GM18861 (cell line): Measurements from ENCODE around the gene AMMECR1L.
A peak's percentile ranks its signal among the peaks of the same experiment; 100 is the strongest.
"Not testable (repeated sequence)": the region's sequence is repeated elsewhere in the genome, so short reads cannot be mapped to it uniquely, and the experiment has no call there.

Experiments
- ATAC-seq: cut with Tn5 transposase; IDR thresholded peaks from one replicate; pipeline ENCODE4 v1.9.1; 2021; ENCODE audit not compliant: unreplicated experiment

AMMECR1L gene

DNA sequence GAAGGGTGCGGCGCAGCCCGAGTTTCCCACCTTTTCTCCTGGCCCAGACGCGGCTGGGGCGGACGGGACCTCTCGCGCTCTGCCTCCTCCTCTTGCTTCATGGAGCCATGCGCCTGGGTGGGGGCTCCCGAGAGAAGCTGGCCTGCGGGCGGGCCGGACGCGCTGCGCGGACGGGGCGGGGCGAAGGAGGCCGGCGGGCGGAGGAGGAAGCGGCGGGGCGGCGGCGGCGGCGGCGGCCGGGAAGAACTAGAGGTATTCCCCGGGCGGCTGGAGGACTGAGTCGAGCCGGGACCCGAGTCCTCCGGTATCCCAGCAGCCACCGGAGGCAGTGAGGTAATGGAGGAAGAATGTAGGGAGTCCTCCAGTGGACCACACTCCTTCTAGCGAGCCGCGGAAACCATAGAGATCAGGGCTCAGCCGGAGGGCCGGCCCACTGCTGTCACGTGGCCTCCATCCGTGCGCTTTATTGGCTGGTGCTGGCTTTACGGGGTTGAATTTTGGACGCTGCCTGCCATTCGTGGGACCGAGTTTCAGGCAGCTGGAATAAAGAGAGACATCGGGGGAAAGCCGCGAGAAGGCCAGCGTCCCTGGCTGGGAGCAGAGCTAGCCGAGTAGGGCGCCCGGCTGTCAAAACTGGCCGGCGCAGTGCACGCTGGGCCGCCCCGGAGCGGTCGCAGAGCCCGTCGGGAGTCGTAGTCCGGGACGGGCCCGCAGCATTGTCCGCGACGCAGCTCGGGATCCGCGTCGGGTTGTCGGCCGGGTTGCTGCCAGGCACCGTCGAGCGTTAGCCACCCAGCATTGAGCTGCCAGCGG, at the start of gene AMMECR1L:
Gene AMMECR1L, minus strand, starts transcription at position 177 of the 813 bp plus-strand sequence. CDS start 11,722 bp downstream, outside the sequence.
- ATAC-seq: peak; percentile 92

DNA sequence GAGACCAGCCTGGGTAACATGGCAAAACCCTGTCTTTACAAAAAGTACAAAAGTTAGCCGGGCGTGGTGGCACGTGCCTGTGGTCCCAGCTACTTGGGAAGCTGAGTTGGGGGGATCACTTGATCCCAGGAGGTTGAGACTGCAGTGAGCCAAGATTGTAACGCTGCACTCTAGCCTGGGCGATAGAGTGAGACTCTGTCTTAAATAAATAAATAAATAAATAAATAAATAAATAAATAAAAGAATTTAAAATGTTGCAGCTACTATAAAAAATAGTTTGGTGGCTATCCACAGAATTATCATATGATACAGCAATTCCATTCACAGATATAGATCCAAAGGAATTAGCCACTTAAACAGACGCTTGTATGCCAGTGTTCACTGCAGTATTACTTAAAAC, 49.6 kb upstream of the AMMECR1L start:
- no peak for ATAC-seq

DNA sequence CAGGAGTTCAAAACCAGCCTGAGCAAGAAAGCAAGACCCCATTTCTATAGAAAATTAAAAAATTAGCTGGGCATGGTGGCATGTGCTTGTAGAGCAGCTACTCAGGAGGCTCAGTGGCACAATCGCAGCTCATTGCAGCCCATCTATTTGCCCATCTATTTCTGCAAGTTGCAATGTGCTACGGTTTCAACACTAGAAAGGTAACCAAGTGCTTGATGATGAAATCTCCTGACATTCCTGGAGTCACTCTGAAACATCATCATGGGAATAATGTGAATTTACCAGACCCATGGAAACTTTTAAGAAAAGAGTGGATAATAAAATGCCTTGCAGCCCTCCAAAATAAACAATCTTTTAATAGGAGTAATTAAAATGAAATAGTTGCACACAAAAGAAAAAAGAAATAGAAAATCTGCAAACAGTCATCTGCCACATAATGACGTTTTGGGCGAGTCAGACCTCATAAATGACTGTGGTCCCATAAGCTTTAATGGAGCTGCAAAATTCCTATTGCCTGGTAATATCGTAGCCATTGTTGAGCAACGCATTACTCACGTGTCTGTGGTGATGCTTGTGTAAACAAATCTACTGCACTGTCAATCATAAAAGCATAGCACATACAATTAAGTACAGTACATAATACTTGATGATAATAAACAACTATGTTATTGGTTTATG, 46.6 kb upstream of the AMMECR1L start:
- ATAC-seq: no peak

DNA sequence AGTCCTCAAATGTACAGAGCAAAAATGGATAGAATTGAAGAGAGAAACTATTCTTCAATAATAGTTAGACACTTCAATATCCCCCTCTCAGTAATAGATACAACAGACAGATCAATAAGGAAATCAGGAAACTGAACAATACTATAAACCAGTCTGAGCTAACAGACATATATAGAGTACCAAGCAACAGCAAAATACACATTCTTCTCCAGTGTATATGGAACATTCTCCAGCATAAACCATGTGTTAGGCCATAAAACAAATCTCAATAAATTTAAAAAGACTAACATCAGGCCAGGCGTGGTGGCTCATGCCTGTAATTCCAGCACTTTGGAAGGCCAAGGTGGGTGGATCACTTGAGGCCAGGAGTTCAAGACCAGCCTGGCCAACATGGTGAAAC, 43.7 kb upstream of the AMMECR1L start:
- ATAC-seq: no peak

DNA sequence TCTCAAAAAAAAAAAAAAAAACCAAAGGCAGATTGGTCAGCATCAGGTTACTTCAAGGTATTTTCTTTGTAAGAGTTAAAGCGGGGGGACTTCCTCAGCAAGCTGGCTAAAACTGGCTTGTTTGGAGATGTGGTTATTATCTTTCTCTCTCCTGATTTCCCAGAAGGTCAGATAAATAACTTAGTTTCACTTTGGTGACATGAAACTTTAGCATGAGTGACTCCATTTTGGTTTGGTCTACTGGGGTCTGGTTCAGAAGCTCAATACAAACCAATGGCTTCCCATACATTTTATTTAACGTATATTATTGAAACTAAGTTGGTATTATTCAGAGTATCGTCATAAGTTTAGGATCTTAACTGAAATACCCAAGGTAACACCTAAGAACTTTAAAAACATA, 41.6 kb upstream of the AMMECR1L start:
- ATAC-seq: no peak

DNA sequence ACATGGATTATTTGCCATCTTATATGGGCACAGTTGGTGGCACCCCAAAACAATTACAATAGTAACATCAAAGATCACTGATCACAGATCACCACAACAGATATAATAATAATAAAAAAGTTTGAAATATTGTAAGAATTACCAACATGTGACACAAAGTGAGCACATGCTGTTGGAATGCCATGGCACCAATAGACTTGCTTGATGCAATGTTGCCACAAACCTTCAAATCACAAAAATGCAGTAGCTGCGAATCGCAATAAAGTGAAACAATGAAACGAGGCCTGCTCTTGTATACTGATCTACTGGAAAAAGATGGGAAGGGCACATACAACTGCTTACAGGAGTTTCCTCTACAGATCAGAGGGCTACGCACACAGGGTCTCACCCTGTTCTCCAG, 32.2 kb upstream of the AMMECR1L start:
- no peak for ATAC-seq

DNA sequence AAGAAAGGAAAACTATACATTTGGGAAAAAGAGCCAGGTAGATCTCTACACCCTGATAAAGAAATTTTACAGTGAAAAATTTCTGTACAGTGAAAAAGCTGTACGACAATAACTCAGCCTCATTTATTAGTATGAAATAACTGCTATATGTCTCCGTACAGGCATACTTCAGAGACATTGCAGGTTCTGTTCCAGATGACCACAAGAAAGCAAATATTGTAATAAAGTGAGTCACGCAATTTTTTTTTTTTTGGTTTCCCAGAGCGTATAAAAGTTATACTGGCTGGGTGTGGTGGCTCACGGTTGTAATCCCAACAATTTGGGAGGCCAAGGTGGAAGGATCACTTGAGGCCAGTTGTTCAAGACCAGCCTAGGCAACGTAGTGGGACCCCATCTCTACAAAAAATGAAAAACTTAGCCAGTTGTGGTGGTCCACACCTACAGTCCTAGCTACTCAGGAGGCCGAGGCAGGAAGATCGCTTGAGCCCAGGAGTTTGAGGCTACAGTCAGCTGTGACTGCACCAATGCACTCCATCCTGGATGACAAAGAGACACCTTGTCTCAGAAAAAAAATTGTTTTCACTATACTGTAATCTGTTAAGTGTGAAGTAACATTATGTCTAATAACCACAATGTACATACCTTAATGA, 28.2 kb upstream of the AMMECR1L start:
- no peak for ATAC-seq

DNA sequence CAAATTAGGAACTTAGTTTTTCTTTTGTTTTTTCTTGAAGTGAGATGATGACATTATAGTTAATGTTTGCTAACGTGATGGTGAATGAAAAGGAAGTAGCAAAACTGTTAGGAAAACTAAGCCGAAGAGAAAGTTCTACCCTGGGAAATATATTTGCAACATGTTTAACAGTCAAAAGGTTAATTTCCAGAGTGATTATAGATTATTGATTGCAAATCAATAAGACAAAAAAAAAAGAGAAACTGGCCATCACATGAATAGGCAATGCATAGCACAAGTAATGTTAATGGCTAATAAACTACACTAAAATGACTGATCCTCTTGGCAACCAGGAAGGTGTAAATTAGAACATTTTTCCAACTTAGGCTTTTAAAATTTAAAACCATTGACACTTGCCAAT, 26.0 kb upstream of the AMMECR1L start:
- no peak for ATAC-seq

DNA sequence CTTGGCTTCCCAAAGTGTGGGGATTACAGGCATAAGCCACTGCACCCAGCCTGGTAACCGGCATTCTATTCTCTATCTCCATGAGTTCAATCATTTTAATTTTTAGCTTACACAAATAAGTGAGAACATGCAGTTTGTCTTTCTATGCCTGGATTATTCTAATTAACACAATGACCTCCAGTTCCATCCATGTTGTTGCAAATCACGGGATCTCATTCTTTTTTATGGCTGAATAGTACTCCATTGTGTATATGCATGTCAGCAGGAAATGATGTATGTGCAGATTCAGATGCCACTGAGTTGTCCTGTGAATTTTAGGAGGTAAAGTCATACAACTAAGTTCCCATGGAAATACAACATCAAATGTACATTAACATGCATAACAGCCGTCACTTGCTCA, 24.7 kb upstream of the AMMECR1L start:
- no peak for ATAC-seq

DNA sequence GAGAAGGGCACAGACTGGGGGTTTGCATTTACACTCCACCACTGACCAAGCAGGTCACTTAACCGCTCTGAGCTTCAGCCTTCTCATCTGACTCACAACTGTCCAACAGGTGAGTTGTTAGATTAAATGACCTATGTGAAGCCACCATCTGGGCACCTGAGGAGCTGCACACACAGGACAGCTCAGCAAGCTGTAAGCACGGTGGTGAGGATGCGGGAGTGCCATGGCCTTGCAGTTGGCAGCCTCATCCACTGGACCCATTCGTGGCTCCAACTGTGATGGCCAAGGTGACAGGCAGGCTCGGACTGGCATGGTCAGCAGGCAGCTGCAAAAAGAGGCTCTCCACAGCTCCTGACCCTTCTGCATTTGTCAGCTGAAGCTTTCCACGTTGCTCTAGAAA, 23.3 kb upstream of the AMMECR1L start:
- ATAC-seq: no peak

DNA sequence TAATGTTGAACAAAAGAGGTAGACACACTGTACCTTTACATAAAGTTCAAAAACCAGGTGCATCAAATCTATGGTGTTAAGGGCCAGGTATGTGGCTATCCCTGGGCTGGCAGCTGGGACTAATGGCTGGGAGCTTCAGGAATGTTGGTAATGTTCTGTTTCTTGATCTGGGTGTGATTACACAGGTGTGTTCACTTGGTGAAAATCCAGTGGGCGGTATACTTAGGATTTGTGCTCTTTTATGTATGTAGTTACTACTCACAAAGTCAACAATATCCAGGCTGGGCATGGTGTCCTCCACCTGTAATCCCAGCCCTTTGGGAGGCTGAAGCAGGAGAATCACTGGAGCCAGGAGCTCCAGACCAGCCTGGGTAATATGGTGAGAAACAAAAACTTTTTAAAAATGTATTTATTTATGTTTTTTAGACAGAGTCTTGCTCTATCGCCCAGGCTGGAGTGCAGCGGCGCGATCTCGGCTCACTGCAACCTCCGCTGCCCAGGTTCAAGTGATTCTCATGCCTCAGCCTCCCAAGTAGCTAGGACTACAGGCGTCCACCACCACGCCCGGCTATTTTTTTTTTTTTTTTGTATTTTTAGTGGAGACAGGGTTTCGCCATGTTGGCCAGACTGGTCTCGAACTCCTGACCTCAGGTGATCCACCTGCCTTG, 22.1 kb upstream of the AMMECR1L start:
- ATAC-seq: not testable (repeated sequence)

DNA sequence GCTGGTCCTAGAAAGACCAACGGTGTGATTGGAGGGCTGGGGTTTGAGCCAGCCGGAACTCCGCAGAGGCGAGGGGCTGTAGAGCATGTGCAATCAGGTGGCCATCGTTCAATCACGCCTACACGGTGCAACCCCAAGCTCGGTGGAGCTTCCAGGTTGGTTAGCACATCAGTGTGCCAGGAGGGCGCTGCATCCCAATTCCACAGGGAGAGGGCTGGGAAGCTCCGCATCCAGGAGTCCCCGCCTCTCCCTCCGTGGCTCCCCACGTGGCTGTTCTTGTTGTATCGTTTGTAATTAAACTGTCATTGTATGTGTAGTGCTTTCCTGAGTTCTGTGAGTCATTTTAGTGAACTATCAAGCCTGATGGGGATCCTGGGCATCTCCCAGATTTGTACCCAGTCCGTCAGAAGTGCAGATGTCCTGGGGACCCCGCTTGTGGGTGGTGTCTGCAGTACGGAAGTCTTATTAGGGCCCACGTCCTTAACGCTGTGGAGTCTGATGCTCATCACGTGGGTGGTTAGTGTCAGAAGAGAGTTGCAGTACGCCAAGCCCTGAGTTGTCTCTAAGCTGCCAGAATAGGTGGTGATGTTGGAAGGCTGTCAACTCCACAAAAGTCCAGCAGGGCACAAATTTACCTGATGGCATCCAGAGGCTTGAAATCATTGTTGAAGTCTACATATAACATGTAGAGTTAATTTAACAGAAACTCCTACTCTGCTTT, 20.6 kb upstream of the AMMECR1L start:
- ATAC-seq: no peak

DNA sequence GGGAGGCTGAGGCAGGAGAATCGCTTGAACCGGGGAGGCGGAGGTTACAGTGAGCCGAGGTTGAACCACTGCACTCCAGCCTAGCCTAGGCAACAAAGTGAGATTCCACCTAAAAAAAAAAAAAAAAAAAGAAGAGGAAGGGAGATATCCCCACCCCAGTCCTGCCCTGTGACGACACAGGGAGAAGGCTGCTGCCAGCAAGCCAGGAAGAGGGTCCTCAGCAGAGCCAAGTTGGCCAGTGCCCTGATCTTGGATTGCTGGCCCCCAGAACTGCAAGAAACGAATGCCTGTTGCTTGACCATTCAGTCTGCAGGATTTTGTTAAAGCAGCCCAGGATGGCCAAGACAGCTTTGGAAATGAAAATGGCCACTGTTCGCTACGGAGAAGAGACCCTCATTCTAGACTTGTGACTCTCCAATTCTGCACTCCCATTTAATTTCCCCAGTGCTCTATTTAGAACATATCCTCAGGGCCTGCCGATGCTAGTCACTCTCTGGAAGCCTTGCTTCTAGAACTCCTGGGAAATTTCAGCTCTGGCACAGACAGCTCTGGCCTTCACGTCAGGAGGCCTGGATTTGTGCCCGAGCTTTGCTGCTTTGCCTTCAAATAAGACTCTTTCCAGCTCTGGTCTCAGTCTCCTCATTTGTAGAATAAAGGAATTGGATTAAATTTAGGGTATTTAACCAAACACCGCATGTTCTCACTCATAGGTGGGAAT, 15.7 kb upstream of the AMMECR1L start:
- ATAC-seq: no peak

DNA sequence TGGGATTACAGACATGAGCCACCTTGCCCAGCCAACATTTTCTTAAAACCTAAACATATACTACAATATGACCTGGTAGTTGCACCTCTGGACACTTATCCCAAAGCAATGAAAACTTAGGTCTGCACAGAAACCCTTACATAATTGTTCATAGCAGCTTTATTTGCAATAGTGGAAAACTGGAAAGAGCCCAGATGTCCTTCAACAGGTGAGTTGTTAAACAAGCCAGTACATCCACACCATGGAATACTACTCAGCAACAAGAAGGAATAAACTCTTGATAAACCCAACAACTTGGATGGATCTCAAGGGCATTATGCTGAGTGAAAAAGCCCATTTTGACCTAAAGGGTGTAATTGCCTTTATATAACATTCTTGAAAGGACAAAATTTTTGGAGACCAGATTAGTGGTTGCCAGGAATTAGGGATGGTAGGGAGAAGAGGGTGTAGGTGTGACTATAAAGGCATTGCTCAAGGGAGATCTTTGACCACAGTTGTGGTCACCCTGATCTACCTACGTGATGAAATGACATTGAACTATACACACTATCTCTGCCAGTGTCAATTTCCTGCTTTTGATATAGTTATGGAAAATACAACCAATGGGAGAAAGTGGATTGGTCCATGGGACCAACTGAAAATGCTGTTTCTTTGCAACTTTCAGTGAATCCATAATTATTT, 11.9 kb upstream of the AMMECR1L start:
- ATAC-seq: no peak

DNA sequence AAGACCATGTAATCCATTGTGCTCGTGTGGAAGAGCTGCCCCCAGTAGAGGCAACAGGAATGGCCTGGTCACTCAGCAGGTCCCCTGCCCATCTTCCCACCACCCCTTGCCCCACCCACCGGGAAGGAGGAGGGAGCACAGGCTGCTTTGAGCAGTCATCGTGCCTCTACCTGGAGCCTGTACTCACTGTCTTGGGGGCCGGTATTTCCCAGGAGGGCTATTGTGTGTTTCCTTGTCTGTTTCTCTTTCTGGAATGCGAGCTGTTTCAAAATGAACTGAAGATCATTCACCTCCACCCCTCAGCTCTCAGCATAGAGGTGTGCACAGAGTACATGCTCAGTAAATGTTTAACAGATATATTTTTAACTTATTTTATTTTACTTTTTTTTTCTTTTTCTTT, 7.7 kb upstream of the AMMECR1L start:
- no peak for ATAC-seq

DNA sequence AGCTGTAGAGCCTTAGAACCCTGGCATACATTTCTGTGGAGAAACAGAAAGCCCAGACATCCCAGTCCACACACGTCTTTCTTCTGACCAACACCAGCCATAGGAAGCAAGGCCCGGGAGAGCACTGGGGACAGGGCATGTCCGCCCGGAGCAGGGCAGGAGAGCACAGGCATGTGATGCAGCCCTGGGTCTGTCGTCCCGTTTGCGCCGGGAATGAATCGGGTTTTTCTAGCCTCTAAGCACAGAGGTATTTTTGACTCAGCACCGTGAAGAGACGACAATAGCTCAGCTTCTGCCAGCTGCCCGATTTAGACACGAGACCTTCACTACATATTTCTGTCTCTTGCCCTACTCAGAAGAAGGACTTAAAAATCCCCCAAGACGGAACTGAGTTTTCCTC, 7.3 kb upstream of the AMMECR1L start:
- no peak for ATAC-seq

DNA sequence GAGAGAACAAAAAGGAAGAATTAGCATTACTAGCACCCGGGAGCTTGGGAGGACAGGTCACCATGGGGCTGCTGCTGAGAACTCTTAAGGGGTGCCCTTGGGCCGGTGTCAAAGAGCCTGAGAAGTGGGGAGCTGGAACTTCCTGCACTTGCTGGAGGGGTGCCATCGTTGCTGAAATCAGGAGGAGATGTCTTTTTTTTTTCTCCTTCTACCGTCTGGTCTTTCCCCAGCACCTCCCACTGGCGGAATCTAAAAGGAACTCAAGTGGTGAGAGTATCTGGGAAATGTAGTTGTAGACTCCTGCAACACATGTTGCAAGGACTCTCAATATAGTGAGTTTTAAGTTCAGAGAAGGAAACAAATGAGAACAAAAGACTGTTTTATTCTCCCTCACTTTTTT, 6.1 kb upstream of the AMMECR1L start:
- ATAC-seq: no peak

DNA sequence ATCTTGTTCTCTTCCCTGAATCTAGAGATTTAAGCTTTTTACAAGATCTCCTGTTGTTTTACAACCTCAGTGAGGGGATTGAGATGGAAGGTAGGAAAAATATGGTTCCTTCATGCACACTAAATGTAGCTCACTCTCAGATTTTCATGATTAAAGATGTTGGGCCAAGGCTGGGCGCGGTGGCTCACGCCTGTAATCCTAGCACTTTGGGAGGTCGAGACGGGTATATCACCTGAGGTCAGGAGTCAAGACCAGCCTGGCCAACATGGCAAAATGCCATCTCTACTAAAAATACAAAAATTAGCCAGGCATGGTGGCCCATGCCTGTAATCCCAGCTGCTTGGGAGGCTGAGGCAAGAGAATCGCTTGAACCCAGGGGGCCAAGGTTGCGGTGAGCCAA, 5.0 kb upstream of the AMMECR1L start:
- not testable (repeated sequence) for ATAC-seq

DNA sequence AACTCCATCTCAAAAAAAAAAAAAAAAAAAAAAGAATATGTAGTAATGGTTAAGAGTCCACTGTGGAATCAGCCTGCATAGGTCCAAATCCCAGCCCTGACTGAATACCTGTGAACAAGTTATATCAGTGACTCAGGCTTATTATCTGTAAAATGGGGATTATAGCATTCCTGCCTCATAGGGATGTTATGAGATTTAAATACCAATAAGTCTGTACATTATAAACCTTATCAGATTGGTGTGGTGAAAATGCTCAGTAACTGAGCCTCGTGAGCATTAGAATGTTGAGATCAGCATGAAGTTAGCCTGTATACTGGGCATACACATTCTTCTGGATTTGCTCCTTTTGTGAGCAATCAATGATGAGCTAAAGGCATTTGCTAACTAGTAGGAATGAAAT, 3.0 kb upstream of the AMMECR1L start:
- ATAC-seq: no peak

DNA sequence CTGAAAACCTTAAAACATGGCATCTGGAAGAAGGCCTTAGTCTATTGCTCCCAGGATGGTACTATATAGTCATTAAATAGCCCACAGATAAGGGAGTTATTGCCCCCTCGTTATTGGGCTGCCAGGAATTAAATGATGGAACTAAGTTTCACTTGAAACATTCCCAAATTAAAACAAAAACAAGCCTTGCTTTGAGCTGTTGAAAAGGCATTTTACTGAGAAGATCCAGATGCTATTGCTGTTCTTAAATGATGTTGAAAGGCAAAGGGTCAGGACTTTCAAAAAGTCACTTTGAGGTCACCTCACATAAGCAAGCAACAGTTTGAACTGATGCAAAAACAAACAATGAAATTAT, 2.0 kb upstream of the AMMECR1L start:
- no peak for ATAC-seq
